HepG2 (cell line): Measurements from ENCODE around the gene UTS2R. TPM values are rescaled to one million over a fixed set of nuclear protein-coding genes. Genes with fewer than 3 reads are reported as not detected.

Experiments
- ATM ChIP-seq: fragments of 450-650 bp; IDR thresholded peaks from 2 replicates; pipeline ENCODE4 v1.7.1; 2017; ENCODE audit warnings: mild to moderate bottlenecking, borderline replicate concordance
- HNF4G ChIP-seq, 2 experiments: sonication (generic) in 1 of 2; formaldehyde crosslinking in 1 of 2; IDR thresholded peaks; 2 replicates each; pipeline versions ENCODE4 v1.4.0 to v1.6.1; 2011 to 2020; ENCODE audit warnings: borderline replicate concordance in 2 of 2, low read depth in 2 of 2, mild to moderate bottlenecking in 2 of 2, low read length in 1 of 2, missing genetic modification reagents in 1 of 2, moderate library complexity in 1 of 2
- KDM2A ChIP-seq: sonication (generic); formaldehyde crosslinking; IDR thresholded peaks from 2 replicates; pipeline ENCODE4 v1.4.0; 2020; ENCODE audit warnings: low read depth, missing genetic modification reagents, borderline replicate concordance
- KLF9 ChIP-seq: IDR thresholded peaks from 2 replicates; pipeline ENCODE4 v1.6.1; 2016; ENCODE audit warnings: low read depth
- MYPOP ChIP-seq: sonication (generic); formaldehyde crosslinking; IDR thresholded peaks from 2 replicates; pipeline ENCODE4 v1.8.1; 2023; ENCODE audit warnings: mild to moderate bottlenecking, moderate library complexity, missing genetic modification reagents
- NFE2 ChIP-seq: sonication (generic); formaldehyde crosslinking; IDR thresholded peaks from 2 replicates; pipeline ENCODE4 v1.4.0; 2020; ENCODE audit warnings: missing genetic modification reagents
- NONO ChIP-seq, 2 experiments: fragments of 450-650 bp in 1 of 2; sonication (generic) in 1 of 2; formaldehyde crosslinking in 1 of 2; IDR thresholded peaks in 1 of 2; conservative IDR thresholded peaks in 1 of 2; 2 replicates each; pipeline versions ENCODE4 v1.6.1 to v1.8.0; 2017 to 2022; ENCODE audit warnings: mild to moderate bottlenecking in 1 of 2, missing genetic modification reagents in 1 of 2, moderate library complexity in 1 of 2
- NR3C1 ChIP-seq: sonication (generic); formaldehyde crosslinking; IDR thresholded peaks from 2 replicates; pipeline ENCODE4 v1.4.0; 2020; ENCODE audit warnings: missing genetic modification reagents
- PHF8 ChIP-seq: sonication (generic); formaldehyde crosslinking; IDR thresholded peaks from 2 replicates; pipeline ENCODE4 v1.5.0; 2020; ENCODE audit warnings: missing genetic modification reagents
- RFXANK ChIP-seq: IDR thresholded peaks from 2 replicates; pipeline ENCODE4 v1.6.1; 2016
- SETDB1 ChIP-seq: sonication (generic); formaldehyde crosslinking; IDR thresholded peaks from 2 replicates; pipeline ENCODE4 v1.5.1; 2020; ENCODE audit warnings: missing genetic modification reagents, mild to moderate bottlenecking, borderline replicate concordance
- TBL1XR1 ChIP-seq: fragments of 150-350 bp; IDR thresholded peaks from 2 replicates; pipeline ENCODE4 v1.6.1; 2014; ENCODE audit warnings: borderline replicate concordance, low read length; ENCODE audit not compliant: partially characterized antibody
- ZBTB26 ChIP-seq: IDR thresholded peaks from 2 replicates; pipeline ENCODE4 v1.6.1; 2016; ENCODE audit warnings: missing compliant biosample characterization, missing genetic modification reagents, borderline replicate concordance
- ZGPAT ChIP-seq: IDR thresholded peaks from 2 replicates; pipeline ENCODE4 v1.6.1; 2016; ENCODE audit warnings: mild to moderate bottlenecking
- ZNF251 ChIP-seq: sonication (generic); formaldehyde crosslinking; IDR thresholded peaks from 2 replicates; pipeline ENCODE4 v1.9.0; 2021; ENCODE audit warnings: mild to moderate bottlenecking, missing genetic modification reagents
- ZNF274 ChIP-seq: sonication (generic); formaldehyde crosslinking; IDR thresholded peaks from 2 replicates; pipeline ENCODE4 v1.5.1; 2020; ENCODE audit warnings: mild to moderate bottlenecking, missing genetic modification reagents
- ZNF547 ChIP-seq: sonication (generic); formaldehyde crosslinking; IDR thresholded peaks from 2 replicates; pipeline ENCODE4 v1.5.1; 2020; ENCODE audit warnings: mild to moderate bottlenecking, missing genetic modification reagents
- ZNF609 ChIP-seq: sonication (generic); formaldehyde crosslinking; IDR thresholded peaks from 2 replicates; pipeline ENCODE4 v1.4.0; 2020; ENCODE audit warnings: mild to moderate bottlenecking, missing genetic modification reagents, borderline replicate concordance
- ZNF615 ChIP-seq: sonication (generic); formaldehyde crosslinking; IDR thresholded peaks from 2 replicates; pipeline ENCODE4 v1.5.0; 2020; ENCODE audit warnings: mild to moderate bottlenecking, missing genetic modification reagents, borderline replicate concordance
- ZNF788 ChIP-seq: sonication (generic); formaldehyde crosslinking; IDR thresholded peaks from 2 replicates; pipeline ENCODE4 v1.5.0; 2020; ENCODE audit warnings: mild to moderate bottlenecking, missing genetic modification reagents, borderline replicate concordance
- ZSCAN22 ChIP-seq: sonication (generic); formaldehyde crosslinking; IDR thresholded peaks from 2 replicates; pipeline ENCODE4 v1.4.0; 2020; ENCODE audit warnings: mild to moderate bottlenecking, missing genetic modification reagents
- polyA plus RNA-seq, 8 experiments: library from polyadenylated mRNA; depleted of rRNA in 3 of 8; stranded (reverse) in 7 of 8; unstranded in 1 of 8; fragments of >200 nt; fragmentation: Illumina TruSeq in 4 of 8; extraction: Trizol in 4 of 8; gene quantifications; 2 replicates each; pipeline versions ENCODE4 v1.2.1 to v1.2.3, GENCODE V29; 2011 to 2016; ENCODE audit warnings: low read depth in 4 of 8, missing spikeins in 1 of 8, mixed read lengths in 1 of 8; ENCODE audit not compliant: insufficient read depth in 1 of 8
- total RNA-seq, 5 experiments: library from RNA; depleted of rRNA; stranded (reverse); fragments of >200 nt; fragmentation: Illumina TruSeq; extraction: Trizol; gene quantifications; 2 replicates each; pipeline ENCODE4 v1.2.3, GENCODE V29; 2016; ENCODE audit warnings: low read depth in 1 of 5

The UTS2R gene
- total and polyA plus RNA-seq, 2 of the 13 experiments (the other 11 are each of a cell fraction or from before 2014, with no cell fraction given), result 0.13 to 0.15 TPM

GRCh38 chr17:82345151-82345976 is 26.2 kb upstream of the UTS2R start (continued):
- TF ChIP-seq ZNF615 (CRISPR knock-in tag) (no peak), KDM2A (CRISPR knock-in tag) (no peak), ZNF547 (CRISPR knock-in tag) (no peak), NONO (IDR thresholded peaks at IDR 0.05) (no peak), NONO (CRISPR knock-in tag; conservative IDR thresholded peaks at IDR 0.05) (peak; percentile 51; the same call in 1 of the 2 replicates), TBL1XR1 (no peak), ZSCAN22 (CRISPR knock-in tag) (no peak), PHF8 (no peak), ATM (no peak), KLF9 (CRISPR knock-in tag) (no peak), HNF4G (IDR thresholded peaks at IDR 0.05; ENCODE audit: borderline replicate concordance, low read depth, low read length) (no peak), HNF4G (CRISPR knock-in tag; IDR thresholded peaks at IDR 0.05; ENCODE audit: borderline replicate concordance, low read depth) (peak; percentile 57; the same call in 1 of the 2 replicates), ZNF788 (CRISPR knock-in tag) (no peak), ZNF251 (CRISPR knock-in tag) (no peak), MYPOP (CRISPR knock-in tag) (no peak), ZNF274 (CRISPR knock-in tag) (0 out of 2 replicates have a peak, but pooled peaks have one; percentile 45), SETDB1 (no peak), ZBTB26 (CRISPR knock-in tag) (no peak), NR3C1 (CRISPR knock-in tag) (no peak), ZNF609 (CRISPR knock-in tag) (no peak), ZGPAT (CRISPR knock-in tag) (no peak), RFXANK (CRISPR knock-in tag) (no peak), NFE2 (no peak)
